Activated CD4-positive, alpha-beta T cell treated with anti-CD3 and anti-CD28 coated beads for 1 hour (primary cell): ENCODE data around the gene MYLK3.
A peak's percentile ranks its signal among the peaks of the same experiment; 100 is the strongest.

Source experiments
- DNase-seq: peaks from one replicate; pipeline ENCODE4 v3.0.0-alpha.2; 2020

Gene MYLK3

GRCh38 chr16:46721885-46722284 lies 26.3 kb downstream of the MYLK3 start:
- no peak for DNase-seq

DNA sequence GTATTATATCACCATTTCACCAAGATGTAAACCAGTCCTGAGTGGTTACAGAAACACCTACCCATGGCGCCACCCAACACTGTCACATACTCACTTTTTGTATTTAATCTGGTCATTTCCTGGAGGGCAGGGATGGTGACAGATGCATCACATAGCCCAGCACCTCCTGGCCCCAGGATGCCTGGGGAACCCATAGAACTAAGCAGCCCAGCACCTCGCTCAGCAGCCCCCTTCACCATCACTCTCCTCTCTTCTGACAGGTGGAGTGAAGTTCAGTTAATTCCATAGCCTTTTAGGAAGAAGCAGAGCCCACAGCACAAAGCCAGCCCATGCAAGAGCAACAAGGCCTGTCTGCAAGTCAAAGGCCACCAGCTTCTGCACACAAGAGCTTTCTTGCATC lies 27.5 kb downstream of the MYLK3 start:
- DNase-seq = no peak

DNA sequence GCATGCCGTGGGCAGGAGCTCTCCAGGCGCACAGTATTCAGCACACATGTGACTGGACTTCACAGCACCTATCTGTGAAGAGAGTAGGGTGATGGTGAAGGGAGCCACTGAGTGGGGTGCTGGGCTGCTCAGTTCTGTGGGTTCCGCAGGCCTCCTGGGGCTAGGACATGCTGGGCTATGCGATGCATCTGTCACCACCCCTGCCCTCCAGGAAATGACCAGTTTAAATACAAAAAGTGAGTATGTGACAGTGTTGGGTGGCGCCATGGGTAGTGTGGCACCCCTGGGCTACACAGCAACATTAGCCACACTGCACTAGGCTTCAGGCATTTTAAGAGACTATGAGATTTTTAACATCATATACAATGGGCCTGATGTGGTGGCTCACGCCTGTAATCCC lies 28.6 kb downstream of the MYLK3 start:
- DNase-seq = no peak

DNA sequence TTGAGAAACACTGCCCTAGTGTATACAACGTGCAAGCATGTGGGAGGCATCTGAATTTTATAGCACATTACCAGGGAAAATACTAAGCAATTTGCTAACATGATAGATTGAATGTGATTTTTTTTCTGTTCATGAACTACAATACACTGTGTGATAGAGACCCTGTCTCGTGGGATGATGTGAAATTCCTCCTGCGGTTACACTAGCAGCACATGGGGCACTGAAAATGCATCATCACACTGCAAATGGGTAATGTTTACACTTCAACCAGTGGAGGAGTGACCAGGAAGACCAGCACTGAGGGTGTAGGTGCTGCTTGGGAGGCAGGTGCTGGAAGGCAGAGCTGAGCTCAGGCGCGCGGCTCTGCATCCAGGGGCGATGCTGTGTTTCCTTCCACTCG lies 29.9 kb downstream of the MYLK3 start:
- DNase-seq = no peak

GRCh38 chr16:46717692-46718091 lies 30.5 kb downstream of the MYLK3 start:
- DNase-seq = no peak

DNA sequence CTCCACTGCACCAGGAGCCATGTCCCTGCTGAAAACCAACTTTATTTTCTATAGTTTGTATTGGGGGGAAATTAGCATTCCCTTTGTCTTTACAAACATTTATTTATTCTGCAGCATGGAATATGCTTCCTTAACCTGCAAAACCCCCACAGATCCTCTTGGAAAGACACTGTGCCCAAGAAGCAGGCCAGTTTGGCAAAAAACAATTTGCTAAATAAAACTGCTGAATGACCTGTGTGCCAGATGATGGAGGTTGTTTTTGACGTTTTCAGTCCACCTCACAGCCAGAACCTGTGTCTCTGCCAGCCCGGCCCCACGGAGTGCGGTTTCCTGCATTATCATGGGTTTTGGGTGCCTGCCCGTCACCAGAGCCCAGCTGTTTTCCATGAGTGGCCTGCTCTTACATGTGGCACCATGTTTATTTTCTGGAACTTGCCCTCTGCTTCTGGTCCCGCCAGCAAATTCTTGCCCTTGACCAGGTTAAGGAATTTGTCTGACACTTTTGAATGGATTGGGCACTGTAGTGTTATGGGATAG lies 32.3 kb downstream of the MYLK3 start:
- DNase-seq = no peak

- DNase-seq = no peak
These were observed 33.1 kb downstream of the MYLK3 start for GRCh38 chr16:46714797-46715591.

DNA sequence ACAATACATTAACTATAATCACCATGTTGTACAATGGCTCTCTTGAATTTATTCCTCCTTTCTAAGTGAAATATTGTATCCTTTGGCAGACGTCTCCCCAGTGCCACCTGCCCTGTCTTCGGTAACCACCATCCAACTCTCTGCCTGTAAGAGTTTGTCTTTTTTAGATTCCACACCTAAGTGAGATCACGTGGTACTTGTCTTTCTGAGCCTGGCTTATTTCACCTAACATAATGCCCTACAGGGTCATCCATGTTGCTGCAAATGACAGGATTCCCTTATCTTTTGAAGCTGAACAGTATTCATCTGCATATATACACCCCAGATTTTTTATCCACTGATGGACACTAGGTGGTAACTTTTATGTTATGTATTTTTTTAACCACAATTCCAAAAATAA lies 34.5 kb downstream of the MYLK3 start:
- DNase-seq = no peak

DNA sequence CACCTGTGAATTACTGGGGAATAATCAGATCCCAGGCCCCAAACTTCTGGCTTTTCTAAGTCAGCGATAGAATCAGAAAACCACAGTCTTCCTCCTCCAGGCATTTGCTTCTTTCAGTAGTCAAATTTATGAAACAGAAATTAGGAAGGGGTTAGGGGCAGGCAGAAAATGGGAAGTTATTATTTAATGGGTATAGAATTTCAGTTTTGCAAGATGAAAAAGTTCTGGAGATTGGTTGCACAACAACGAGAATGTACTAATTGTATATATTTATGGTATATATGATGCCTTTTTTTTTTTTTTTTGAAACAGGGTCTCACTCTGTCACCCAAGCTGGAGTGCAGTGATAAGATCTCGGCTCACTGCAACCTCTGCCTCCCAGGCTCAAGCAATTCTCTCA lies 35.2 kb downstream of the MYLK3 start:
- DNase-seq = no peak

GRCh38 chr16:46711106-46712058 lies 36.8 kb downstream of the MYLK3 start:
- no peak for DNase-seq

DNA sequence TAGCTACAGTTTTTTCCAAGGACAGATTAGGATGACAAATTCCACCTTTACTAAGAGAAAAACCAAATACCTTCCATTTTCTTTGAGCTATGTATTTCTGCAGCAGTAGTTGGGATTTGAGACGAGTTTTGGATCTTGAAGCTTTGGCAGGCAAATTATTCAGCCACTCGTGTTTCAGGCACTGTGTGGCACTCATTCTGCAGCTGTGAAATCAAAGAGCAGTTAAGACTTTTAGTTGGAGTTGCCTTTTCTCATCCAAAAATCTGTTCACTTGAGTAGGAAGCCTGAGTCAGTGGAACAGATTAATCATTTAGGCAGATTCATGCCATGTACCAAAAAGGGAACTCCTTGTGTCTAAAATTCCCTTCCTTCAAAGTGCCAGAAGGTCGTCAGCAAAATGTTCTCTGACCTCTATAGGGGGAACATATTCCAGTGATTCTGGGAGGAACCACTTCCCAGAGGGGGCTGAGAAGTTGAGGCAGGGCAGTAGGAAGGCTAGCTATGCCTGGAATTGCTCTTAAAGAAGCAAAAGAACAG lies 38.6 kb downstream of the MYLK3 start:
- no peak for DNase-seq

DNA sequence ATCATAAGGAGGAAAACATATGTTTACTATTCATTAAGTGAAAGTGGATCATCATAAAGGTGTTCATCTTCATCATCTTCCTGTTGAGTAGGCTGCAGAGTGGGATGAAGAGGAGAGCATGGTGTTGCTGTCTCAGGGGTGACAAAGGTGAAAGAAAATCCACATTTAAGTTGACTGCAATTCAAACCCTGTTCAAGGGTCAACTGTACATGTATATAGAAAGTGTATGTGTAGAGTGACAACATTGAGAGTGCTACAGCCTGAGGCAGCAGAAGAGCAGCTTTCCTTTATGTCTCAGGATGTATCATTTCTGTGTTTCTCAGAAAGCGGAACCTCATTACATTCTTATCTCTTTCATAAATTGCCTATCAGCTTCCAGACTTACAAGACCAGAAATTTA lies 41.5 kb downstream of the MYLK3 start:
- DNase-seq = no peak

- DNase-seq = no peak
These were observed 46.1 kb downstream of the MYLK3 start for GRCh38 chr16:46702030-46702429.

- DNase-seq = no peak
These were observed 46.5 kb downstream of the MYLK3 start for GRCh38 chr16:46701615-46702014.

GRCh38 chr16:46700048-46700447 lies 48.1 kb downstream of the MYLK3 start:
- no peak for DNase-seq

- no peak for DNase-seq
These were observed 51.2 kb downstream of the MYLK3 start for GRCh38 chr16:46696957-46697356.

GRCh38 chr16:46695937-46696336 lies 52.2 kb downstream of the MYLK3 start:
- DNase-seq = no peak

- DNase-seq = no peak
These were observed 54.5 kb downstream of the MYLK3 start for GRCh38 chr16:46693598-46693997.

- no peak for DNase-seq
These were observed 56.4 kb downstream of the MYLK3 start for GRCh38 chr16:46691726-46692125.

DNA sequence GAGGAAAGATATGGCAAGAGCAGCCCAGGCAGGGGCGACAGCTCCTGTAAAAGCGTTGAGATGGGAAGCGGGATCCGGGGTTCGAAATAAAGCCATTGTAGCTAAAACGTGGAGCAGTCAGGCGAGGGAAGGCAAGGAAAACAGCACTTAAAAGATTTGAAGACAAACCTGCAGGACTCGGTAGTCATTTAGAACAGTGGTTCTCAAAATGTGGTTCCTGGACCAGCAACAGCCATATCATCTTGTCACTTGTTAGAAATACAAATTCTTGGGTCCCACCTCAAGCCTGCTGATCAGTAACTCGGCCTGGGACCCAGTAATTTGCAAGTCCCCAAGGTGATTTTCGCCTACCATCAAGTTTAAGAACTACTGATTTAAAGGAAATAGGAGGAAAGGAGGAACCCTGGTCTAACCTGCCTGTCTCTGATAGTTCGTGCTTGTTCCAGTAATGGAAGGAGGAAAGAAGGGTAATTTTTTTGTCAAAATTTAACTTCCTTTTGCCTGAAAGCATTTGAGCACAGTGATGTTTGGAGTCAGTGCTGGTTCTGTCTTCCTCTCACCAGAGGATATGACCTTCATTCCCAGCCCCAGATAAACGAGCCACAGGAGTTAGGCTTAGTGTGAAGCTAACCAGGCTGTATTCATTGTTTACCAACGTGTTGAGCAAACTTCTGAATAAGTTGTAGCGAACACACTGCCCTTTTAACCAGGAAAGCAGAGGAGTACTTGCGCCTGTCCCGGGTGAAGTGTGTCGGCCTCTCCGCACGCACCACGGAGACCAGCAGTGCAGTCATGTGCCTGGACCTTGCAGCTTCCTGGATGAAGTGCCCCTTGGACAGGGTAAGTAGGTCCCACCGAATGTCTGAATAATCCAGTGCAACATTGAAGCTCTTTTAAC lies 57.6 kb downstream of the MYLK3 start:
- no peak for DNase-seq

GRCh38 chr16:46689365-46690280 lies 58.5 kb downstream of the MYLK3 start, which contains the start of gene ORC6:
Gene ORC6 (plus strand): TSS chr16:46689659. CDS start chr16:46689706, 47 bp downstream.
- peak; percentile 94 for DNase-seq
